ENCODE data around the gene FGGY. TPM values are rescaled to one million over a fixed set of nuclear protein-coding genes. Genes with fewer than 3 reads are reported as not detected.

Gene FGGY
- total and polyA plus RNA-seq, 2 donors = 15.6 to 25.3 TPM

DNA sequence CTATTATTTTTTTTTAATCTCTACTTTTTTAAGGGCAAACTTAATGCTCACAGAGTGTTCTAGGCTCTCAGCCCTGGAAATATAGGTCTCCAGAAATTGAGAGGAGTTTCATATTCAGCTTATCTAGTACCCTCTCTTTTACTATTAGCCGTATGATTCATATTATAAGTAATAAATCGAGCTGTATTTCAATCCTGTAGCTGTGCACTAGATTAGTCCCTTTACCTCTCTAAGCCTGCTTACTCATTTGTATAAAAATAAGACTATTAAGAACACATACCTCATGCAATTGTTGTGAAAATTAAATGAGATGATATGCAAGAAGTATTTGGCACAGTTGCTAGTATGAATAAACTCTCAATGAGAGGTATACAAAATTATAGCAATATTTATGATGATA, 389.7 kb downstream of the FGGY start:
- WGBS = 98% methylated on average over 2 of the region's 2 CpGs
- Histone ChIP-seq H3K36me3 (ENCODE audit: control insufficient read depth in 2 of 2, insufficient read depth in 2 of 2, low read length in 1 of 2) (no peaks in the 10 kb centered on the region), H3K4me1 (ENCODE audit: control insufficient read depth in 2 of 2, insufficient read depth in 2 of 2, low read length in 2 of 2) (no peaks in the 10 kb centered on the region), H3K9me3 (ENCODE audit: control insufficient read depth in 2 of 2, insufficient read depth in 1 of 2, low read length in 1 of 2) (no peaks in the 10 kb centered on the region), H3K27me3 (ENCODE audit: control insufficient read depth in 2 of 2, insufficient read depth in 1 of 2, low read length in 1 of 2) (no peaks in the 10 kb centered on the region), H3K27ac (ENCODE audit: low read depth in 1 of 2, low read length in 1 of 2) (no peak overlapping the region), H3K4me3 (ENCODE audit: low read length in 2 of 2) (no peak overlapping the region)
- DNase-seq (ENCODE audit: low read depth in 6 of 9, low spot score in 9 of 9) = no peak

DNA sequence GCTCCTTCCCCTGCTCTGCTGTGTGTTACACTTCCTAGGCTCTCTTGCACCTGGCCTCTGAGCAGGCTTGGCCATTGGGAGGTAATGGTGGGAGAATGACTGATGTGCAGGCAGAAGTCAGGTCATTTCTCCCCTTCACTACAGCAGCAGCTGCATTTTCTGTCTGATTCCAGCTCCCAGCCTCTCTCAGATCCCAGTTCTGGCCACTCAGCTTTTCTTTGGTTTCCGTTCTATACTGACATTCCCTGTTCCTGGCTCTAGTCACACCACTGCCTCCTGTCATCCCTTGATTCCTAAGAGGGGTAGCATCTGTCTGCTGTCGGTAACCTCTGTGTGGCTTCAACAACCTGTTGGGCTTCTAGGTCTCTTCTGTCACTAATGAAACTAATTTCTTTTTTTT, 390.2 kb downstream of the FGGY start:
- 96% methylated on average over 2 of the region's 2 CpGs for WGBS

DNA sequence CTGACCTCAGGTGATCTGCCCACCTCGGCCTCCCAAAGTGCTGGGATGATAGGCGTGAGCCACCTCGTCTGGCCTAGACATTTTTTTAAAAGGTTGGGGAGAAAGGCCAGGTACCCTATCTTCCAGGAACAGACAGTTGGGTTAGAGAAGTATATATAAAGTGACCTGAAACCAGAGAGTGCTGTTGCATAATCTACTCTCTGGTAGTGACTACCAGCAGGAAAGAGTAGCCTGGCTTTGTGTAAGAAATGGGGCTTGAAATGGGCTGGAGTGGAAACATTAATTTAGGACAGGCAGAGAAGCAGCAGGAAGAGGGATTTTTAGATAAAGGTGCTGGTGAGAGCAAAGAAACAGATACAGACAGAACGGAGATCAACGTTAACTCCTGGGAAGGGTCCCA, 392.1 kb downstream of the FGGY start:
- no peaks in the 10 kb centered on the region for H3K9me3 ChIP-seq (ENCODE audit: control insufficient read depth in 2 of 2, insufficient read depth in 1 of 2, low read length in 1 of 2)
- no peaks in the 10 kb centered on the region for H3K4me1 ChIP-seq (ENCODE audit: control insufficient read depth in 2 of 2, insufficient read depth in 2 of 2, low read length in 2 of 2)
- no peaks in the 10 kb centered on the region for H3K27me3 ChIP-seq (ENCODE audit: control insufficient read depth in 2 of 2, insufficient read depth in 1 of 2, low read length in 1 of 2)
- H3K4me3 ChIP-seq (ENCODE audit: low read length in 2 of 2) = no peak overlapping the region
- 97% methylated on average over 5 of the region's 5 CpGs for WGBS
- no peaks in the 10 kb centered on the region for H3K36me3 ChIP-seq (ENCODE audit: control insufficient read depth in 2 of 2, insufficient read depth in 2 of 2, low read length in 1 of 2)
- no peak for DNase-seq (ENCODE audit: low read depth in 6 of 9, low spot score in 9 of 9)
- H3K27ac ChIP-seq (ENCODE audit: low read depth in 1 of 2, low read length in 1 of 2) = no peak overlapping the region

More for the DNA sequence above, 390.2 kb downstream of the FGGY start:
- DNase-seq (ENCODE audit: low read depth in 6 of 9, low spot score in 9 of 9) = no peak
- Histone ChIP-seq H3K4me3 (ENCODE audit: low read length in 2 of 2) (no peak overlapping the region), H3K9me3 (ENCODE audit: control insufficient read depth in 2 of 2, insufficient read depth in 1 of 2, low read length in 1 of 2) (no peaks in the 10 kb centered on the region), H3K27ac (ENCODE audit: low read depth in 1 of 2, low read length in 1 of 2) (no peak overlapping the region), H3K36me3 (ENCODE audit: control insufficient read depth in 2 of 2, insufficient read depth in 2 of 2, low read length in 1 of 2) (no peaks in the 10 kb centered on the region), H3K27me3 (ENCODE audit: control insufficient read depth in 2 of 2, insufficient read depth in 1 of 2, low read length in 1 of 2) (no peaks in the 10 kb centered on the region), H3K4me1 (ENCODE audit: control insufficient read depth in 2 of 2, insufficient read depth in 2 of 2, low read length in 2 of 2) (no peaks in the 10 kb centered on the region)

DNA sequence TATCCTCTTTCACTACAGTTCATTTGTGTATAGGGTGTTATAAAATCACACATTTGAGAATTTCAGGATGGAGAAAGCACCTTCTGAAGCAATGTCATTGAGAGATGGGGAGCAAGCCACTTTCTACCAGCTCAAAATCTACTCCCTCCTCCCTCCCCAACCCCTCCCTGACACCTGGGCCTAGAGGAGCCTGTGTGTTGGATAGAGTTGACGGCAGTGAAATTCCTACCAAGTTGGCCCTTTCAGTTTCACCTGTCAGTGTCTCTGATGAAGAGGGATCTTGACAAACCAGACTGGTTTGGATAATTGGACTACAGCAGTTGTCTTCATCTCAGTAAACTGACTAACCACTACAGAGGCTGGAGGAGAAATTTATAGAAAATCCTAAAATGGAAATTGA, 392.8 kb downstream of the FGGY start:
- H3K27me3 ChIP-seq (ENCODE audit: control insufficient read depth in 2 of 2, insufficient read depth in 1 of 2, low read length in 1 of 2) = no peaks in the 10 kb centered on the region
- 96% methylated on average over 1 of the region's 1 CpG for WGBS
- no peaks in the 10 kb centered on the region for H3K4me1 ChIP-seq (ENCODE audit: control insufficient read depth in 2 of 2, insufficient read depth in 2 of 2, low read length in 2 of 2)
- no peak overlapping the region for H3K27ac ChIP-seq (ENCODE audit: low read depth in 1 of 2, low read length in 1 of 2)
- DNase-seq (ENCODE audit: low read depth in 6 of 9, low spot score in 9 of 9) = no peak
- H3K36me3 ChIP-seq (ENCODE audit: control insufficient read depth in 2 of 2, insufficient read depth in 2 of 2, low read length in 1 of 2) = no peaks in the 10 kb centered on the region
- no peaks in the 10 kb centered on the region for H3K9me3 ChIP-seq (ENCODE audit: control insufficient read depth in 2 of 2, insufficient read depth in 1 of 2, low read length in 1 of 2)
- no peak overlapping the region for H3K4me3 ChIP-seq (ENCODE audit: low read length in 2 of 2)

DNA sequence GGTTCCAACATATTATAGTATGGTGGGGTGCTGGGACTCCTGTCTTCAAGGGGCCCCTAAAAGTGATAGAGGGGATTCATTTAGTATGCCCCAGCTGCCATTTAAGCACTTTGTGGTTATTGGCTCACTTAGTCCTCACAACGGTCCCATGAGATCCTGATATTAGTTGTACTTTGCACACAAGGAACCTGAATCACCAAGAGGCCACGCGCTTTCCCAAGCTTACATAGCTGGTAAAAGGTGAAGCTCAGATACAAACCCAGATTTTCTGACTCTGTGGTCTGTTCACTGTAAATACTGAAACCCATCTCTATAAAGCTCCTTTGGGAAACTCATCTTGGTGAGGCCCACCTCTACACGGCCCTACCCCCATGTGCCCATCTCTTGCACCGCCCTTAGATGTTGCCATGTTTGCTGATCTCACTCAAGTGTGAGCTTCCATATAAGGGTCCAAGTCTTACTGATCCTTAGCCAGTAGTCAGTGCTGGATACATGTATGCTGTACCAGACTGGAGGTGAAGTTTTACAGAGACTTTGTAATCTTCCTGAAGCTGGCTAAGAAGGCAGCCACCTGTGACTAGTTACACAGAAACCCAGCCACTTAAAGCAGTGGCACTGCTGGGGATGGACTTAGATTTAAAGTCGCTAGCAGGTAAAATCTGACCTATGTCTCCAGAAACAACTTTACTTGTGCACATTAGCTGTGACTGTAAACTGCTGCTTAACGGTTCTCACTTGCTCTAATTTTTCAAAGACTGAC, 393.5 kb downstream of the FGGY start:
- Histone ChIP-seq H3K4me3 (ENCODE audit: low read length in 2 of 2) (no peak overlapping the region), H3K9me3 (ENCODE audit: control insufficient read depth in 2 of 2, insufficient read depth in 1 of 2, low read length in 1 of 2) (no peaks in the 10 kb centered on the region), H3K4me1 (ENCODE audit: control insufficient read depth in 2 of 2, insufficient read depth in 2 of 2, low read length in 2 of 2) (no peaks in the 10 kb centered on the region), H3K27me3 (ENCODE audit: control insufficient read depth in 2 of 2, insufficient read depth in 1 of 2, low read length in 1 of 2) (no peaks in the 10 kb centered on the region), H3K27ac (ENCODE audit: low read depth in 1 of 2, low read length in 1 of 2) (no peak overlapping the region), H3K36me3 (ENCODE audit: control insufficient read depth in 2 of 2, insufficient read depth in 2 of 2, low read length in 1 of 2) (no peaks in the 10 kb centered on the region)
- no peak for DNase-seq (ENCODE audit: low read depth in 6 of 9, low spot score in 9 of 9)
- 98% methylated on average over 7 of the region's 7 CpGs for WGBS

DNA sequence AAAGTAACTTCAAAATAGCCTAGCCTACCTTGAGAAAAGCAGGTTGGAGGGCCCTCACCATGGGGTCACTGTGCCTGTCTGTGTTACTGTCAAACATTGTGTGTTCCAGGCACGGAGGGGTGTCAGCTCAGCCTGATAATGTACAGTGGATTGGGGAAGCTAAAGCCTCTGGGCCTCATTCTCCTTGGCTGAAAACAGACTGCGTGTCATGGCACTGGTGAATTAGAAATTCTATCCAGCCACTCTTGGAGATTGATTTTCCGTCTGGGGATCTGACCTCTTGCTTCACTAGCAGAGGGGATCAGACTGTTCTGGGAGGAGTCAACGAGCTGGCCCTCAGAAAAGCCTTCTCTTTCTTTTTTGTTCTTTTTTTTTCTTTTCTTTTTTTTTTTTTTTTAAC, 394.4 kb downstream of the FGGY start:
- Histone ChIP-seq H3K36me3 (ENCODE audit: control insufficient read depth in 2 of 2, insufficient read depth in 2 of 2, low read length in 1 of 2) (no peaks in the 10 kb centered on the region), H3K4me1 (ENCODE audit: control insufficient read depth in 2 of 2, insufficient read depth in 2 of 2, low read length in 2 of 2) (no peaks in the 10 kb centered on the region), H3K4me3 (ENCODE audit: low read length in 2 of 2) (no peak overlapping the region), H3K9me3 (ENCODE audit: control insufficient read depth in 2 of 2, insufficient read depth in 1 of 2, low read length in 1 of 2) (no peaks in the 10 kb centered on the region), H3K27ac (ENCODE audit: low read depth in 1 of 2, low read length in 1 of 2) (no peak overlapping the region), H3K27me3 (ENCODE audit: control insufficient read depth in 2 of 2, insufficient read depth in 1 of 2, low read length in 1 of 2) (no peaks in the 10 kb centered on the region)
- WGBS = 94% methylated on average over 4 of the region's 4 CpGs
- DNase-seq (ENCODE audit: low read depth in 6 of 9, low spot score in 9 of 9) = no peak

DNA sequence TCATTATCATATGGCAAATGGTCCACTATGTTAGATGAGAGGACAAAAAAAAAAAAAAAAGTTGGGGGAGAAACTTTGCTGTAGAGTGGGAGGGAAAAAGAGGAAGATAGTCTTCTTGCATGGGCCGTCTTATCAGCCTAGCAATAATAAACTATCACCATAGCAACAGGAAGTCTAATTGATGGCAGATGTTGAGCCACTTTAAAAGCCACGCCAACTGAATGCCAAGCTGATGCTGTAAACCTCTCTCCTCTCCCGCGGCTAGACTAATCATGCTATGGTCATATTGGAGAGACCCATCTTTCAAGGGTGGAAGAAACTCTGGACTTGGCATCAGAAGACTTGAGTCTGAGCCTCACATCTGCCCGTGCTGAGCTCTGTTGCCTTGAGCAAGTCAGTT, 395.7 kb downstream of the FGGY start:
- WGBS = 52% methylated on average over 5 of the region's 5 CpGs
- DNase-seq (ENCODE audit: low read depth in 6 of 9, low spot score in 9 of 9) = peak in 1 of 9 donors; percentile 23
- no peaks in the 10 kb centered on the region for H3K36me3 ChIP-seq (ENCODE audit: control insufficient read depth in 2 of 2, insufficient read depth in 2 of 2, low read length in 1 of 2)
- peaks cover 3 to 10% of the 10 kb centered on the region in 2 donors for H3K4me1 ChIP-seq (ENCODE audit: control insufficient read depth in 2 of 2, insufficient read depth in 2 of 2, low read length in 2 of 2)
- no peaks in the 10 kb centered on the region for H3K9me3 ChIP-seq (ENCODE audit: control insufficient read depth in 2 of 2, insufficient read depth in 1 of 2, low read length in 1 of 2)
- no peak overlapping the region for H3K4me3 ChIP-seq (ENCODE audit: low read length in 2 of 2)
- H3K27me3 ChIP-seq (ENCODE audit: control insufficient read depth in 2 of 2, insufficient read depth in 1 of 2, low read length in 1 of 2) = no peaks in the 10 kb centered on the region
- no peak overlapping the region for H3K27ac ChIP-seq (ENCODE audit: low read depth in 1 of 2, low read length in 1 of 2)

DNA sequence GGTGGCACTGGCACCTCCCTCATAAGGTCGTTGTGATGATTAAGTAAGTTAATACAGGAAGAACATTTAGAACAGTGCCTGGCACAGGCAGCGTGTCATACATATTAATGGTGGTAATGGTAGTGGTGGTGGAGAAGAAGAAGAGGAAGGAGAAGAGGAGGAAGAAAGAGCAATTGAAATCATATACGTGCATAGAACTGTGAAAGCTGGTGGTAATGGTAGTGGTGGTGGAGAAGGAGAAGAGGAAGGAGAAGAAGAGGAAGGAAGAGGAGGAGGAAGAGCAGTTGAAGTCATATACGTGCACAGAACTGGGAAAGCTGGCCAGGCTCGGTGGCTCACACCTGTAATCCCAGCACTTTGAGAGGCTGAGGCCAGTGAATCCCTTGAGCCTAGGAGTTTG, 396.5 kb downstream of the FGGY start:
- H3K27ac ChIP-seq (ENCODE audit: low read depth in 1 of 2, low read length in 1 of 2) = no peak overlapping the region
- no peaks in the 10 kb centered on the region for H3K27me3 ChIP-seq (ENCODE audit: control insufficient read depth in 2 of 2, insufficient read depth in 1 of 2, low read length in 1 of 2)
- H3K4me3 ChIP-seq (ENCODE audit: low read length in 2 of 2) = no peak overlapping the region
- WGBS = 83% methylated on average over 5 of the region's 5 CpGs
- H3K9me3 ChIP-seq (ENCODE audit: control insufficient read depth in 2 of 2, insufficient read depth in 1 of 2, low read length in 1 of 2) = no peaks in the 10 kb centered on the region
- H3K36me3 ChIP-seq (ENCODE audit: control insufficient read depth in 2 of 2, insufficient read depth in 2 of 2, low read length in 1 of 2) = no peaks in the 10 kb centered on the region
- no peak for DNase-seq (ENCODE audit: low read depth in 6 of 9, low spot score in 9 of 9)
- H3K4me1 ChIP-seq (ENCODE audit: control insufficient read depth in 2 of 2, insufficient read depth in 2 of 2, low read length in 2 of 2) = peaks cover 3 to 14% of the 10 kb centered on the region in 2 donors

DNA sequence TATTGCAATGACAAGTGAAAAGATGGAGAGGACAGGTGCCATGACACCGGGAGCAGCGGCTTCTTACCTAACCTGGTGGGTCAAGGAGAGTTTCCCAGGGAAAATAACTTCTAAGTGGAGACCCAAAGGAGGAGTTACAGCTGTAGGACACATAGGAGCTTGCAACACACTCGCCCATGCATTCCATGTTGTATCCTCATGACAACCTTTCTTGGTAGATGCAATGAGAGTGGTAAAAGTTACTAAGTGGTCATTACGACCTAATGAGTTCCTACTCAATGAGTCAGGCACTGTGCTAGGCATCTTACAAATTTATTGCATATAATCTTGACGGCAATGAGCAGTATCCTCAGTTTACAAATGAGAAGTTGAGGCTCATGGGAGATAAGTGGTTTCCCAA, 398.4 kb downstream of the FGGY start:
- WGBS = 95% methylated on average over 5 of the region's 5 CpGs
- no peaks in the 10 kb centered on the region for H3K9me3 ChIP-seq (ENCODE audit: control insufficient read depth in 2 of 2, insufficient read depth in 1 of 2, low read length in 1 of 2)
- H3K4me3 ChIP-seq (ENCODE audit: low read length in 2 of 2) = no peak overlapping the region
- H3K36me3 ChIP-seq (ENCODE audit: control insufficient read depth in 2 of 2, insufficient read depth in 2 of 2, low read length in 1 of 2) = no peaks in the 10 kb centered on the region
- H3K27me3 ChIP-seq (ENCODE audit: control insufficient read depth in 2 of 2, insufficient read depth in 1 of 2, low read length in 1 of 2) = no peaks in the 10 kb centered on the region
- no peak for DNase-seq (ENCODE audit: low read depth in 6 of 9, low spot score in 9 of 9)
- H3K27ac ChIP-seq (ENCODE audit: low read depth in 1 of 2, low read length in 1 of 2) = no peak overlapping the region
- H3K4me1 ChIP-seq (ENCODE audit: control insufficient read depth in 2 of 2, insufficient read depth in 2 of 2, low read length in 2 of 2) = peaks cover 3 to 16% of the 10 kb centered on the region in 2 donors
